Measurements from ENCODE around the gene IL17RA.

The IL17RA gene

GRCh38 chr22:17121233-17122195, 36.7 kb downstream of the IL17RA start, which contains the start of gene TMEM121B:
Gene TMEM121B, minus strand, starts transcription at chr22:17121360. Its CDS starts 233 bp downstream, at chr22:17121127.
- TF ChIP-seq CTCF (IDR thresholded peaks at IDR 0.05): no peak
- Histone ChIP-seq H2AFZ (peak within 1 kb of the TSS; percentile 35), H3K79me2 (no peaks in the 10 kb centered on the region), H3K4me3 (ENCODE audit: low read depth, low read length) (peak within 1 kb of the TSS; percentile 33), H3K9ac (no peak within 1 kb of the TSS), H3K36me3 (ENCODE audit: control insufficient read depth, insufficient read depth, low read length) (no peaks in the 10 kb centered on the region), H3K27me3 (ENCODE audit: control insufficient read depth, insufficient read depth, low read length) (peaks cover 6% of the 10 kb centered on the region), H3K4me1 (no peaks in the 10 kb centered on the region), H3K4me2 (ENCODE audit: low read length) (peak within 1 kb of the TSS; percentile 58), H3K9me3 (ENCODE audit: control insufficient read depth, low read length) (no peaks in the 10 kb centered on the region), H3K27ac (peak within 1 kb of the TSS; percentile 39)

GRCh38 chr22:17130199-17130598, 45.4 kb downstream of the IL17RA start:
- H2AFZ ChIP-seq: no peak overlapping the region
- no peak overlapping the region for H3K9ac ChIP-seq
- TF ChIP-seq CTCF (IDR thresholded peaks at IDR 0.05): no peak
- H3K4me3 ChIP-seq (ENCODE audit: low read depth, low read length): no peak overlapping the region
- no peaks in the 10 kb centered on the region for H3K79me2 ChIP-seq
- H3K27ac ChIP-seq: no peak overlapping the region
- no peaks in the 10 kb centered on the region for H3K9me3 ChIP-seq (ENCODE audit: control insufficient read depth, low read length)
- H3K4me1 ChIP-seq: no peaks in the 10 kb centered on the region
- no peaks in the 10 kb centered on the region for H3K36me3 ChIP-seq (ENCODE audit: control insufficient read depth, insufficient read depth, low read length)
- no peaks in the 10 kb centered on the region for H3K27me3 ChIP-seq (ENCODE audit: control insufficient read depth, insufficient read depth, low read length)
- no peak overlapping the region for H3K4me2 ChIP-seq (ENCODE audit: low read length)

GRCh38 chr22:17131686-17132085, 46.9 kb downstream of the IL17RA start:
- Histone ChIP-seq H3K27me3 (ENCODE audit: control insufficient read depth, insufficient read depth, low read length) (no peaks in the 10 kb centered on the region), H3K9me3 (ENCODE audit: control insufficient read depth, low read length) (no peaks in the 10 kb centered on the region), H3K27ac (no peak overlapping the region), H3K9ac (no peak overlapping the region), H3K4me3 (ENCODE audit: low read depth, low read length) (no peak overlapping the region), H2AFZ (no peak overlapping the region), H3K4me1 (no peaks in the 10 kb centered on the region), H3K4me2 (ENCODE audit: low read length) (no peak overlapping the region), H3K79me2 (no peaks in the 10 kb centered on the region), H3K36me3 (ENCODE audit: control insufficient read depth, insufficient read depth, low read length) (no peaks in the 10 kb centered on the region)
- TF ChIP-seq CTCF (IDR thresholded peaks at IDR 0.05): no peak

GRCh38 chr22:17132112-17132511, 47.3 kb downstream of the IL17RA start:
- no peaks in the 10 kb centered on the region for H3K27me3 ChIP-seq (ENCODE audit: control insufficient read depth, insufficient read depth, low read length)
- no peak overlapping the region for H3K9ac ChIP-seq
- H3K79me2 ChIP-seq: no peaks in the 10 kb centered on the region
- H3K4me1 ChIP-seq: no peaks in the 10 kb centered on the region
- no peaks in the 10 kb centered on the region for H3K36me3 ChIP-seq (ENCODE audit: control insufficient read depth, insufficient read depth, low read length)
- H3K4me2 ChIP-seq (ENCODE audit: low read length): no peak overlapping the region
- TF ChIP-seq CTCF (IDR thresholded peaks at IDR 0.05): no peak
- H2AFZ ChIP-seq: no peak overlapping the region
- H3K9me3 ChIP-seq (ENCODE audit: control insufficient read depth, low read length): no peaks in the 10 kb centered on the region
- no peak overlapping the region for H3K4me3 ChIP-seq (ENCODE audit: low read depth, low read length)
- no peak overlapping the region for H3K27ac ChIP-seq

All from parathyroid adenoma (tissue), 2 donors.